ENCODE results near the gene GRIP2.

GRCh38 chr3:14537590-14538450 lies 2.3 kb downstream of the GRIP2 start:
- TF ChIP-seq SUZ12 (IDR thresholded peaks at IDR 0.05) (no peak), NFRKB (IDR thresholded peaks at IDR 0.05) (no peak), BHLHE40 (IDR thresholded peaks at IDR 0.05; ENCODE audit: borderline replicate concordance) (no peak), FOXM1 (IDR thresholded peaks at IDR 0.05; ENCODE audit: borderline replicate concordance) (no peak), SP1 (IDR thresholded peaks at IDR 0.05) (no peak)
